ENCODE results near the gene CLEC7A.

CLEC7A gene

DNA sequence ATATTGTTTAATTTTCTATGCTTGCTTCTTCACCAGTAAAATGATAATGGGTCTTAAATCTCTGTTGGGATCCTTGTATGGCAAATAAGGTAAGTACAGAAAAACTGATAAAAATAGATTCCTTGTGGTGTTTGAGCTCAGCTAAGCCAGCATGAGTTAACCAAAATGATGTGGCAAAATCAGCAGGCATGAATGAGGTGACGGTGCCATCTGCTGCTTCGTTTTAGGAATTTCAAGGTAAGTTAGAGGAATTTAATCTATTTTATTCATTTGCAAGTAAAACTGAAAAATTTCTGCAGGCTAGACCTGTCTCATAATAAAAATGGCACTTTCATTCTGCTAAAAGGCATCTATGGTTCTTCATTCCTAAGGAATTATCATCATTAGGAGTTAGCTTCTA, 10.0 kb upstream of the CLEC7A start:
- peak; percentile 44 for DNase-seq (ENCODE audit: low spot score)

DNA sequence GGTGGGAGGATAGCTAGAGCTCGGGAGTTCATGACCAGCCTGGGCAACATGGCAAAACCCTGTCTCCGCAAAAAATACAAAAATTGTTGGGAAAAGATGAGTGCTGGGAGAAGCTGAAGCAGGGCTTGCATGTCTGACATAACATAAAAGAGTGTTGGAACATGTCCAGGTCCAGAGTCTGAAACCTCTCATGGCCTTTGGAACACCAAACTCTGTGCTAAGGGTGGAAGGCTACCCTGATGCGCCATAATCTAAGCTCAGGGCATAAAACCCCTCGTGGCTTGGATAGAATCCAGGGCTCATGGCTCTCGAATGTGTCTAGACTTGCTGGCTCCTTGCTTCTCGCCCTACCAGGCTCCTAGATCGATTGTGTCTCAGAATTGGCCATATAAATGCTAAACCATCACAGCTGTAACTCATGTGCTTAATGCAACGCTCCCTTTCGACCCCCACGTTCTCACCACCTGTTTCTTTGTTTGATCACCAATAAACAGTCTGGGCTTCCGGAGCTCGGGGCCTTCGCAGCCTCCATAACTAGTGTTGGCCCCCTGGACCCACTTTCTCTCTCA, 6.7 kb upstream of the CLEC7A start:
- DNase-seq (ENCODE audit: low spot score), result no peak

DNA sequence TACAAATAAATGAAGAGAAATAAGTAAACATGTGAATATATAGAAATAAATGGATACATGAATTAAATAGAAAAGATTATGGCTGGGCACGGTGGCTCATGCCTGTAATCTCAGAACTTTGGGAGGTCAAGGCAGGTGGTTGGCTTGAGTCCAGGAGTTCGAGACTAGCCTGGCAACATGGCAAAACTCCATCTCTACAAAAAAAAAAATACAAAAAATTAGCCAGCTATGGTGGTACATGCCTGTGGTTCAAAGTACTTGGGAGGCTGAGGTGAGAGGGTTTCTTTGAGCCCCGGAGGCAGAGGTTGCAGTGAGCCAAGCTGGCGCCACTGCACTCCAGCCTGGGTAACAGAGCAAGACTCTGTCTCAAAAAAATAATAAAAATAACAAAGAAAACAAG, 5.1 kb upstream of the CLEC7A start:
- no peak for DNase-seq (ENCODE audit: low spot score)

DNA sequence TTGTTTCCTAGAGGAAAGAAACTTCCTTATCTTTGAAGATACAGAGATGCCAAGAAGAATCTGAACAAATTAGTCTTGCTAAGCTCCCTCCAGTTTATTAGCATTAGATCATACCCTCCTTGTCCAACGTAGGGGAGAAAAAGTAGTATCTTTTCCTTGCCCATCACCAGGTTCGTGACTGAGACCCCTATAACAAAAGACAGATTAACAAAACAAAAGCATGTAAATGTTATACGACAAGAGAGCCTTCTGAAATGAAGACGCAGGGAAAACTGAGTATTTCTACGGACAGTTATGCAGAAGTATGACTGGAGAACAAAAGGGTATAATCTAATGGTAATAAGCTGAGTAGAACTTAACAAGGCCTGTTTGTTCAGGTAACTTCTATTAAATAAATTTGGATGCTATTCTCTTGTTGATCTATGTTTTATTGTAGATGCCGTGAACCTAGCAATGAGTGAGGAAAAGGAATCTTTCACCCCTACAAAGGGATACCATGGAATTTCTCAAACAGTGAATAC, 2.9 kb upstream of the CLEC7A start:
- DNase-seq (ENCODE audit: low spot score), result no peak

DNA sequence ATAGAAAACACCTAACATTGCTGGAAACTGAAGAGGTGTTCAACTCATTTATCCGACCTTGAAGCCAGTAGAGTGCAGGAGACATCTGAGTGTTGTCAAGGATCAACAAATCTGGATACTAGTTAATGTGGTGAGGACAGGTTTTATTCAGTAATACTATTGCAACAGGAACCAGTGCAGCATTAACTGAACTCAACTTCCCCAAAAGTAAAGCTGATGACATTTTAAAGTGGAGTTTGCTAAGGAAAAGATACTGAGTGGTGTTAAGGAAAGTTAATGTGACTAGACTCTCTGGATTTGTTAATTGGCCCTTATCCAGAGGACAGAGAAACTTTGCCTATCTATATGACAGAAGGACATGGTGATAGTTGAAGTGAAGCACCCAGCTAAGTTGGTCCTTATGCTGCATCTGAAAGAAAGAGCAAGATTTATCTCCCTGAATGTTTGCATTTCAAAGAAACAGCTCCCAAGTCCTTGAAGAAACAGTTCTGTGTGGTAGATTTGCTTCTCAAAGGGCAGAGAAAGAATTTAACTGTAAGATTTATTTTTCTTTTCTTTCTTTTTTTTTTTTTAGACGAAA, 1.2 kb upstream of the CLEC7A start:
- no peak for DNase-seq (ENCODE audit: low spot score)

DNA sequence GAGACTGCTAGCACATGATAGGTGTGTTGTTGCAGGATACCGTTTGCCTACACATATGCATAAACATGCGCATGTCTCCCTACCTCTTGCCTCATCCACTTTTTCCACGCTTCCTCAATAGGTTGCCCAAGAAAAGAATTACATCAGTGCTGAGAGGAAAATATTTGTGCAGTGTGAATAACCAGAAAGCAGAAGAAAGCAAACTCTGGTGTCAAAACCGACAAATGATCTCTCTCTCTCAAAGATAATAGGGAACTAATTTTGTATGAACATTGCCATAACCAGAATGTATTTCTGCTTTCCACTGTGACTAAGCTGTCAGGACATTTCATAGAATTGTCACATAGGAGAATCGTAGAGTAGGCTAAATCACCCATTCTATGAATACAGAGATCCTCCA, 1.3 kb downstream of the CLEC7A start:
- DNase-seq (ENCODE audit: low spot score), result no peak

DNA sequence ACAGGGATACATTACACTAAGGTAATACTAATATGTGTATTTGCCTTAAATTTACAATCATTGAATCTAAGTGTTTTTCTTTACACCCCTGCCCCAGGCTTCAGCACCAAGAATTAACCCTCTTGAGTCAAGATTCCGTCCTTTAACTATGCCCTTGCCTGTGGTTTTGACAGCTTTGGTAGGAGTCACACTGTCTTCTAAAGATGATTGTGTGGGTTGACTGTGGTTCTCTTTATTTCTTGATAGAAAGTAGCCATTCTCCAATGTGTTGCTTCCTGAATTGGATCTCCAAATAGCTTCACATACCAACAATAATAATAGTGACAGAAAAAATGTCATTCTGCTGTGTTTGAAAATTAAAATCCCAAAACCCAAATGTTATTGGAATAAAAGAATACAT, 3.6 kb downstream of the CLEC7A start:
- DNase-seq (ENCODE audit: low spot score), result no peak

DNA sequence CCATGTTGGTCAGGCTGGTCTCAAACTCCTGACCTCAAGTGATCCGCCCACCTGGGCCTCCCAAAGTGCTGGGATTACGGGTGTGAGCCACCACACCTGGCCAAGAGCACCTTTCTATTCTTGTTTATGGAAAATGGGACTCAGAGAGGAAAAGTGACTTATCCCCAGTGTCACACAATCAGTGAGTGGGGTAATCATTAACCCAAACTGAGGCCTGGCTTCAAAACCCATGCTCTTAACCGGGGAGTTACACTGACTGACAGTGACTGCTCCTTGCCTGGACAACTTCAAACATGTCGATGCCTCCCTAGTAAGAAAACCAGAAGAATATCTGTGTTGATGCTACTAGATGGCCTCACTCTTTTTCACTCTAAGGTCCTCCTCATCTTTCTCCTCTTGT, 7.3 kb downstream of the CLEC7A start:
- DNase-seq (ENCODE audit: low spot score), result no peak

DNA sequence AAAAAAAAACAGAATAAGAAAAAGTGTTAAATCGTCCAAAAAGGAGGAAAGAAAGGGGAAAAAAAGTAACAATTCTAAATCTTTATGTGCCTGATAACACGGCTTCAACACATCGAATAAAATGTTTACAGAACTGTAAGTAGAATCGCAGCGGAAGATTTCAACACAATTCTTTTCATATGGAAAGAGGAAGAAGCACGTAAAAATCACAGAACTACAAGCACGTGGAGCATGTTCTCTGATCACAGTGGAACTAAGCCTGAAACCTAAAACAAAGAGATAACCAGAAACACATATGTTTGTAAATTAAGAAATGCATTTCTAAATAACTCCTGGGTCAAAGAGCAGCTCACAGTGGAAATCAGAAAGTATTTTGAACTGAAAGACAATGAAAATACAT, 8.7 kb downstream of the CLEC7A start:
- DNase-seq (ENCODE audit: low spot score), result no peak

DNA sequence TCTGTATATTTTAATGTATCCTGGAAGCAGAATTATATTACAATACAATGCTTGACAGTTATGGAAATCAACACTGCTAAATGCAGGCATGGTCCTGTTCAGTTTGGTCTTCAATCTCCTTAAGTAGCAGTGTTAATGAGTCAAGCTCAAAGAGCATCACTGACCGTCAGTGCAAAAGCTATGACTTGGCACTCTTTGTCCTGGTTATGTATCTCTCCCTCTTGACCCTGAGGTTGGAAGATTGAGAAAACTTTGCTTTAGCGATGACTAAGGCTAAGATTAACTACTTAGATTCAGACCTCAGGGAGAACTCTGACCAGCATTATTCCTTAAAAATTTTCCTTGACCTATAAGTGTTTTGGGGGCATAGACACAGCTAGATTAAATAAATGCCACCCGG, 10.9 kb downstream of the CLEC7A start:
- DNase-seq (ENCODE audit: low spot score), result no peak

DNA sequence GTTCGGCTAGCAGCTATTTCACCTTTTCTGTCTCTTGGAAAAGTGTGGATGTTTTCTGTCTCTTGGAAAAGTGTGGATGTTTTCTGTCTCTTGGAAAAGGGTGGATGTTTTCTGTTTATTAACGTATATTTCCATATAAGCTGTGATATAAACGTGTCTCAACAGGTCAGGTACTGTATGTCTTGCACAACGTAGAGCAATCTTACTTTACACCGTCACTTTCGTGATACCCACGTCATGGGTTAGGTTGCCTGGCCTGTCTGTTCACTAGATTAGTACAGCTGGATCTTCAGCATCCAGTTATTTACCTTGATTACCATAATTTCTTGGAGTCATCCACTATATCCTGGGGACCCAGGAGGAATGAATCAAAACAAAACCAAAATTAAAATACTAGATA, 14.1 kb downstream of the CLEC7A start:
- no peak for DNase-seq (ENCODE audit: low spot score)

DNA sequence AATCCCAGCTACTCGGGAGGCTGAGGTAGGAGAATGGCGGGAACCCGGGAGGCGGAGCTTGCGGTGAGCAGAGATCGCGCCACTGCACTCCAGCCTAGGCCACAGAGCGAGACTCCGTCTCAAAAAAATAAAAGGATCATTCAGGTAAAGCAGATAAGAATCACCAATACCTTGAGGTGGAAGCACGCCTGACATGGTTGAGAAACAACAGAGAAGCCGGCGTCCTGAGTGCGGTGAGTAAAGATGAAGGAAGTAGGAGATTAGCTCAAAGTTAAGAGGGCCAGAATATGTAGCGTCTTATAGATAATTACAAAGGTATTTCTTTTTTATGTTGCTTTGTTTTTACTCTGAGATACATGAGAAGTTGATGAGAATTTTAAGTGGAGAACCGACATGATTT, 14.7 kb downstream of the CLEC7A start:
- DNase-seq (ENCODE audit: low spot score), result no peak

DNA sequence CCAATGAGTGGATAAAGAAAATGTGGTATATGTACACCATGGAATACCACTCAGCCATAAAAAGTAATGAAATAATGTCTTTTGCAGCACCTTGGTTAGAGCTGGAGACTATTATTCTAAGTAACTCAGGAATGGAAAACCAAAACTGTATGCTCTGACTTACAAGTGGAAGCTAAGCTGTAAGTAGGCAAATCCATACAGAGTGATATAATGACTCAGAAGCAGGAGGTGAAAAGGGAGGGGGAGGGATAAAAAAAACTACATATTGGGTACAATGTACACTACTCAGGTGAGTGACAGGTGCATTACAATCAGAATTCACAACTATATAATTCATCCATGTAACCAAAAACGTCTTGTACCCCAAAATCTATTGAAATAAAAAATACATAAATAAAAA, 16.1 kb downstream of the CLEC7A start:
- DNase-seq (ENCODE audit: low spot score), result no peak

DNA sequence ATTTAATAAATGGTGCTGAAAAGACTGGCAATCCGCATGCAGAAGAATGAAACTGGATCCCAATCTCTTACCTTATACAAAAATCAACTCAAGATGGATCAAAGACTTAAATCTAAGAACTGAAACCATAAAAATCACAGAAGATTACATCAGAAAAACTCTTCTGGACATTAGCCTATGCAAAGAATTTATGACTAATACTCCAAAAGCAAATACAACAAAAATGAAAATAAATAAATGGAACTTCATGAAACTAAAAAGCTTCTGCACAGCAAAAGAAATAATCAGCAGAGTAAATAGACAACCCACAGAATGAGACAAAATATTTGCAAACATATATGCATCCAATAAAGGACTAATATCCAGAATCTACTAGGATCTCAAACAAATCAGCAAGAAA, 16.9 kb downstream of the CLEC7A start:
- DNase-seq (ENCODE audit: low spot score), result no peak

DNA sequence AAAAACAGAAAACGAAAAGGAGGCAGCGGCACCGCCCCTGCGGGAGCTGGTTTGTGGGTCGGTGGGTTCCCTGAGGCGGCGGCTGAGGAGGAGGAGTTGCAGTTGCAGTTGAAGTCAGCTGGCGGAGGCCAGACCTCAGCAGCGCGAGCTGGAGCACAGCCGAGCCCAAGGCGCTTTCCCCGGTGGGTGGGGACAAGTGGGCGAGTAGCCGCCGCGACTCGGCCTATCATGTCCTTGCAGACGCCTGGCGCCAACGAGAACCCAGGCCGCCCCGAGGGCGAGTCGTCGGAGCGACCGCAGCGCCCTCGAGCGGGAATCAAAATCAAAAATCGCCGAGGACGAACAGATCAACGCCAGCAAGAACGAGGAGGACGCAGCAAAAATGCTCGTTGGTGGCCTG, 18.5 kb downstream of the CLEC7A start:
- no peak for DNase-seq (ENCODE audit: low spot score)

DNA sequence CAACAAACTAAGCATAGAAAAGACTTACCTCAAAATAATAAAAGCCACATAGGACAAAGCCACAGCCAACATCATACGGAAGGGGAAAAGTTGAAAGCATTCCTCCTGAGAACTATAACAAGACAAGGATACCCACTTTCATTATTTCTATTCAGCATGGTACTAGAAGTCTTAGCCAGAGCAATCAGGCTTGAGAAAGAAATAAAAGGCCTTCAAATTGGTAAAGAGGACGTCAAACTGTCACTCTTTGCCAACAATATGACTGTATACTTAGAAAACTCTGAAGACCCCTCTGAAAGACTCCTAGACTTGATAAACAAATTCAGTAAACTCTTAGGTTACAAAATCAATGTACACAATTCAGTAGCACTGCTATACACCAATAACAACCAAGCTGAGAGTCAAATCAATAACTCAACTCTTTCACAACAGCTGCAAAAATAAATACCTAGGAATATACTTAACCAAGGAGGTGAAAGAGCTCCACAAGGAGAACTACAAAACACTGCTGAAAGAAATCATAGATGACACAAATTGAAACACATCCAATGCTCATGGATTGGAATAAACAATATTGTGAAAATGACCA, 19.6 kb downstream of the CLEC7A start:
- DNase-seq (ENCODE audit: low spot score), result no peak

DNA sequence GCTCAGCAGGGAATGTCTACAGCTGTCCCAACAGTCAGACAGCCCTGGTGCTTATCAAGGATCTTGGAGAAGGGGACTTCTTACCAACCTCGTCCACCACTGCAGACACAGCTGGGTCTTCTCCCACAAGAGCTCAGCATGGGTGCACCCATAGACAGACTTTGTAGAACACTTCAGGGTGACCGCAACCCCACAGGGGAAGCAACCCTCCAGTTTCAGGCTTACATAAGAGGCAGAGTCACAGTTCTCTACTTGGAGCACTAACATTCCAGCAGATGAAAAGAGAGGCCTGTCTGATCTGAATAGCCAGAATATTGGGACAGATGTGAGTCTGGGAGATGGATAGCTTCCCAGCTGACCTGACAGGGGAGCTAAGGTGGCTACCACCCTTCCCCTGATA, 27.7 kb downstream of the CLEC7A start:
- no peak for DNase-seq (ENCODE audit: low spot score)

DNA sequence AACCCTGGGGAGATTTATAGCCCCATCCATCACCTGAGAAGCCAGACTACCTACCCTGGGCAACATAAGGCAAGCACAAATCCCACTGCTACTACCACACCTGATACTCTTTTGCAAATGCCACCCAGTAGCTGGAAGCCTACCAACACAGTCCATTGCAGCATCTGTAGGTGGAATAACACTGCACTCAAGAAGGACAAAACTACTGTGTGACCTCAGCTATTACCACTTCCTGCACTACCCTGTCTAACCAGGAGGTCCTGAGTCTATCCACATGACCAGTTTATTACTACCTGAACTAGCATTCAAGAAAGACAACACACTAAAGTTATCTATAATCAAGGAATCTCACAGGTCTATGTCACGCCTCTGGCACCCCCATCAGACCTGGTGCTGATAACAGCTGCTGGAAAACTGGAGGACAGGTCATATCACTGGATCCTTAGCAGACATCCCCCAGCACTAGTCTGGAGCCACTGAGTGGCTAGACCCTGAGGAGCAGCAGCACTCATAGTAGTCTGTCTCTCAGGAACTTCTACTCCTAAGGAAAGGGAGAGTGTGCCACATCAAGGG, 28.3 kb downstream of the CLEC7A start:
- DNase-seq (ENCODE audit: low spot score), result no peak

DNA sequence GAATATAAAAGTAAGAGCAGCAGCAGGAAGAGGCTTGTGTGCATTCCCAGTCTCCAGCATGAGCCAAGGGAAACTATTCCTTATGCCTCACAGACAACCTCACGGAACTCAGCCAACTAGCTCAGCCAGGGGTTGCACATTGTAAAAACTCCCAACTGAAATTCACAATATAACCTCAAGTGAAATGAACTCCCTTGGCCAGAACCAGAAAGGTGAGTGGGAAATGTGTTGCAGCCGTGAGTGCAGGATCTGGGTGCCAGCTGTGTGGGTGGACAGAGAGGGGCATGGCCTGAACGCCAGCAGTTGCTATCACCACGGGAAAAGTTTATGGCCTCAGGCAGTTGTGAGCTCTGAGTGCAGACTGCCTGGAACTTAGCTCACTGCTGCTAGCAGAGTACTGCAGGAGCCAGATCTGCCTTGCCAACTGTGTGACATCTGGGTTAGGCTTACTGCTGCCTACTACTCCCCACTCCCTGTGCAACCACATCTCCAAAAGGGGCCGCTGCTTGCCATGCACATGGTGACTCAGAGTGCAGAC, 28.9 kb downstream of the CLEC7A start:
- DNase-seq (ENCODE audit: low spot score), result no peak

DNA sequence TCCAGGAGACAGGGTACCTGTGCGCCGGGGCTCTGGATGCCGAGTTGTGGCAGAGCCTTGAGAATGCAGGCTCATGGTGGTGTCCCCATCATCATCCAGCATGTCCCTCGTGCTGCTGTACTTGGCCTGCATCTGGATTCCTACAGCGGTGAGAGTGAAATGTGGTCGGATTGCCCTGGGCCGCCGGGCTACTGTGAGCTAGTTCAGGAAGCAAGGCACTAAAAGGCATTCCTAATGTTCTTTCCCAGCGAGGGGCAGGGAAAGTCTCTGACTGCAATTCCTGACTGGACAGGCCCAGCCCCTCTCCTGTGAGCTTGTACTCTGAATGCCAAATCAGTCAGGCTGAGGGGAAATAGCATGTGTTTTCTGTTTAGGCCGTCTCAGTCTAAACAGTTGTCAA, 31.2 kb downstream of the CLEC7A start, which contains the start of gene CLEC1A:
CLEC1A (minus strand) TSS at position 195 of the 400 bp plus-strand sequence; CDS start at position 132, 63 bp downstream.
- DNase-seq (ENCODE audit: low spot score), result no peak

DNA sequence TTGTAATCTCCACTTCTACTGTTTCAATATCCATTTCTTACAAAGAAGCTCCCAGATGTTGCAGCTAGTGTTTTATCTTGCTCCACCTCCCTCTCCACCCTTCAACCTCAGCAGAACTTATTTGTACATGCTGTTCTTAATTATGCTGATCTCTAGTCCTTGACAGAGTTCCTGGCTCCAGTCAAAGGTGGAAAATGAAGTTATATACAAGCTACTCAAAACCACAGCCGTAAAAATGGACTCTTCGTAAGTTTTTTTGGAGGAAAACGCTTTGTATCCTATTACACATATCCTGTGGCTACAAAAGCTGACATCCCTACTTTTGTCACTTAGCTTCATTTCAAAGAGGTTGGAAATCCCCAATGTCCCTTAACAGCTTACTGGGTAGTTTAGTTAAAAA, 32.5 kb downstream of the CLEC7A start:
- DNase-seq (ENCODE audit: low spot score), result no peak

DNA sequence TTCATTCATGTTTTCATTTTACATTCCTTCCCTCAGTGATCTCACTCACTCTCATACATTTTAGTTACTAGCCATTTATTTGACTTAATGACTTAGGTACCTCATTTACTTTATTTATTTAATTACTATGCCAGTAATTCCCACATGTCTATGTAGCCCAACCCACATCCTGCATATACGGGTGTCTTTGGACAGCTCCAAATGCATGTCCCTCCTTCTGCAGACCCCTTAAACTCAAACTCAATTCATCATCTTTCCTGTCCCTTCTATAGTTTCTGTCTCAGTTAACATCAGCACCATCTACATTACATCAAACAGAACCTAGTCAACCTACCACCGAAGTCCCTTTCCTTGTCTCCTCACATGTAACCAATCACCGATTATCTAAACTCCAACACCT, 34.0 kb downstream of the CLEC7A start:
- DNase-seq (ENCODE audit: low spot score), result no peak
